Measurements from ENCODE around the gene ARHGAP27. TPM values are rescaled to one million over a fixed set of nuclear protein-coding genes. Genes with fewer than 3 reads are reported as not detected.

ARHGAP27 gene
- polyA plus RNA-seq, 1 donor (not counting 4 experiments of a cell fraction or from before 2014, with no cell fraction given), result 14.4 TPM

DNA sequence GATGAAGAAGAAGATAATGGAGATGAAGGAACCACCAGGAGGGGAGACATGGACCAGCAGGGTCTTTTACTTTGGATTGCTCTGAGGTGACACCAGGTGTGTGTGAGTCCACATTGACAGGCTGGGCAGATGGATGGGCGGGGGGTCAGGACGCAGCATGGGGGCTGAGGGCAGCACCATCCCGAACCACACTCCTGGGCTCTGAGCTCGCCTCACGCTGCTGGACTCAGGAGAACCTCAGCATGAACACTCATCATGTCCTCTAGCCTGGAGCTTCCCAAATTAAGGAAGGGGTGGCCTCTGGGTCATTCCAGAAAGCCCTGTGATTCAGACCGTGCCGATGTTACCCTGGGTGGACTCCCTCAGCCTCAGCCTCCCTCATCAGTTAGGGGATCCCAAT lies 65.5 kb downstream of the ARHGAP27 start:
- dilution Hi-C loops (cut with MboI; ENCODE audit: extremely low pct_ligation_motif_present, low sequenced_read_pairs), result no loop called here
- TF ChIP-seq, protein P1, sequence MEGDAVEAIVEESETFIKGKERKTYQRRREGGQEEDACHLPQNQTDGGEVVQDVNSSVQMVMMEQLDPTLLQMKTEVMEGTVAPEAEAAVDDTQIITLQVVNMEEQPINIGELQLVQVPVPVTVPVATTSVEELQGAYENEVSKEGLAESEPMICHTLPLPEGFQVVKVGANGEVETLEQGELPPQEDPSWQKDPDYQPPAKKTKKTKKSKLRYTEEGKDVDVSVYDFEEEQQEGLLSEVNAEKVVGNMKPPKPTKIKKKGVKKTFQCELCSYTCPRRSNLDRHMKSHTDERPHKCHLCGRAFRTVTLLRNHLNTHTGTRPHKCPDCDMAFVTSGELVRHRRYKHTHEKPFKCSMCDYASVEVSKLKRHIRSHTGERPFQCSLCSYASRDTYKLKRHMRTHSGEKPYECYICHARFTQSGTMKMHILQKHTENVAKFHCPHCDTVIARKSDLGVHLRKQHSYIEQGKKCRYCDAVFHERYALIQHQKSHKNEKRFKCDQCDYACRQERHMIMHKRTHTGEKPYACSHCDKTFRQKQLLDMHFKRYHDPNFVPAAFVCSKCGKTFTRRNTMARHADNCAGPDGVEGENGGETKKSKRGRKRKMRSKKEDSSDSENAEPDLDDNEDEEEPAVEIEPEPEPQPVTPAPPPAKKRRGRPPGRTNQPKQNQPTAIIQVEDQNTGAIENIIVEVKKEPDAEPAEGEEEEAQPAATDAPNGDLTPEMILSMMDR (optimal IDR thresholded peaks at IDR 0.05 in 1 of 3, IDR thresholded peaks at IDR 0.05 in 1 of 3, conservative IDR thresholded peaks at IDR 0.05 in 1 of 3; ENCODE audit: extremely low read depth in 1 of 3, insufficient read depth in 2 of 3, low read length in 3 of 3), result no peak
- no peak for TF ChIP-seq EZH2 (IDR thresholded peaks at IDR 0.05; ENCODE audit: low read length)
- Histone ChIP-seq H3K4me2 (ENCODE audit: control insufficient read depth, extremely low read depth, insufficient read depth, low read depth, low read length) (no peak overlapping the region), H3K4me3 (ENCODE audit: control insufficient read depth in 2 of 3, extremely low read depth in 1 of 3, insufficient read depth in 2 of 3, low read depth in 1 of 3, low read length in 3 of 3) (no peak overlapping the region), H3K27ac (ENCODE audit: control insufficient read depth, insufficient read depth, low read length) (no peak overlapping the region), H3K79me2 (ENCODE audit: control insufficient read depth, insufficient read depth, low read length) (no peaks in the 10 kb centered on the region), H3K9me1 (ENCODE audit: control insufficient read depth, extremely low read depth, insufficient read depth, low read length) (no peaks in the 10 kb centered on the region), H3K9me3 (ENCODE audit: control insufficient read depth, low read depth, low read length) (no peaks in the 10 kb centered on the region), H2AFZ (ENCODE audit: control insufficient read depth, low read length) (no peak overlapping the region), H3K9ac (ENCODE audit: control insufficient read depth, extremely low read depth, insufficient read depth, low read length) (no peak overlapping the region), H4K20me1 (ENCODE audit: control insufficient read depth, extremely low read depth, insufficient read depth, low read length) (no peaks in the 10 kb centered on the region), H3K36me3 (ENCODE audit: control insufficient read depth in 2 of 2, extremely low read depth in 1 of 2, insufficient read depth in 2 of 2, low read length in 2 of 2) (no peaks in the 10 kb centered on the region), H3K4me1 (ENCODE audit: control insufficient read depth, extremely low read depth, insufficient read depth, low read length) (peaks cover 14% of the 10 kb centered on the region), H3K27me3 (ENCODE audit: control insufficient read depth, extremely low read depth, insufficient read depth, low read length) (no peaks in the 10 kb centered on the region)
- DNase-seq (ENCODE audit: low read depth, low spot score) (no peak), FAIRE-seq (no peak)

DNA sequence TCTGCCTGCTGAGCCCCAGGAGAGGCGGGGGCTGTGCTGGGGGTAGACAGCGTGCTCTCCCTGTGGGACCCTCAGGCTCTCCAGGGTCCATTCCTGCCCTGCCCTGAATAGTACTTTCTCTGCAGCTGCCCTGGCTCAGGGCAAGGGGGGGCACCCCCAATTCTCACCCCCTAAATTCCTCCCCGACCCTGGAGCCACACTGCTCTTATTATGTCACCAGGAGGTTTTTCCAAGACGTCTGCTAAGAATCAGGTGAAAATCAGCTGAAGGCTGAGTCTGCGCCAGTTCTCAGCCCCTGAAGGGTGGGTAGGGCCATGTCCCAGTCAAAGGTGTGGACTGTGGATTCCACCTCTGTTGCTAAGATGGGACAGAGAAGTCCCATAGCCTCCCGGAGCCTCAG lies 66.0 kb downstream of the ARHGAP27 start:
- H3K27ac ChIP-seq (ENCODE audit: control insufficient read depth, insufficient read depth, low read length), result no peak overlapping the region
- dilution Hi-C loops (cut with MboI; ENCODE audit: extremely low pct_ligation_motif_present, low sequenced_read_pairs), result no loop called here
- no peak overlapping the region for H3K9ac ChIP-seq (ENCODE audit: control insufficient read depth, extremely low read depth, insufficient read depth, low read length)
- H3K36me3 ChIP-seq (ENCODE audit: control insufficient read depth in 2 of 2, extremely low read depth in 1 of 2, insufficient read depth in 2 of 2, low read length in 2 of 2), result no peaks in the 10 kb centered on the region
- H3K4me2 ChIP-seq (ENCODE audit: control insufficient read depth, extremely low read depth, insufficient read depth, low read depth, low read length), result no peak overlapping the region
- TF ChIP-seq, protein P1 (optimal IDR thresholded peaks at IDR 0.05 in 1 of 3, IDR thresholded peaks at IDR 0.05 in 1 of 3, conservative IDR thresholded peaks at IDR 0.05 in 1 of 3; ENCODE audit: extremely low read depth in 1 of 3, insufficient read depth in 2 of 3, low read length in 3 of 3), result no peak
- no peak for TF ChIP-seq EZH2 (IDR thresholded peaks at IDR 0.05; ENCODE audit: low read length)
- peaks cover 10% of the 10 kb centered on the region for H3K4me1 ChIP-seq (ENCODE audit: control insufficient read depth, extremely low read depth, insufficient read depth, low read length)
- DNase-seq (ENCODE audit: low read depth, low spot score) (no peak), FAIRE-seq (no peak)
- H3K27me3 ChIP-seq (ENCODE audit: control insufficient read depth, extremely low read depth, insufficient read depth, low read length), result no peaks in the 10 kb centered on the region
- H3K9me1 ChIP-seq (ENCODE audit: control insufficient read depth, extremely low read depth, insufficient read depth, low read length), result no peaks in the 10 kb centered on the region
- H3K9me3 ChIP-seq (ENCODE audit: control insufficient read depth, low read depth, low read length), result no peaks in the 10 kb centered on the region
- H2AFZ ChIP-seq (ENCODE audit: control insufficient read depth, low read length), result no peak overlapping the region
- no peak overlapping the region for H3K4me3 ChIP-seq (ENCODE audit: control insufficient read depth in 2 of 3, extremely low read depth in 1 of 3, insufficient read depth in 2 of 3, low read depth in 1 of 3, low read length in 3 of 3)
- H3K79me2 ChIP-seq (ENCODE audit: control insufficient read depth, insufficient read depth, low read length), result no peaks in the 10 kb centered on the region
- no peaks in the 10 kb centered on the region for H4K20me1 ChIP-seq (ENCODE audit: control insufficient read depth, extremely low read depth, insufficient read depth, low read length)
